GM20000 (cell line): ENCODE data around the gene SLC2A4.
A peak's percentile ranks its signal among the peaks of the same experiment; 100 is the strongest.

Experiments used
- DNase-seq: peaks from one replicate; pipeline ENCODE4 v3.0.0; 2012; ENCODE audit warnings: low spot score
- CTCF ChIP-seq: IDR thresholded peaks from 2 replicates; pipeline ENCODE4 v1.5.1; 2012; ENCODE audit warnings: mild to moderate bottlenecking, control low read depth; ENCODE audit errors: extremely low read depth, missing control alignments

The SLC2A4 gene

GRCh38 chr17:7292194-7292593, 10.7 kb downstream of the SLC2A4 start:
- no peak for TF ChIP-seq CTCF
- no peak for DNase-seq

GRCh38 chr17:7292729-7293128, 11.2 kb downstream of the SLC2A4 start:
- peak; percentile 21 for DNase-seq
- no peak for TF ChIP-seq CTCF

- DNase-seq = peak; percentile 28
Measured at GRCh38 chr17:7293159-7293558, 11.6 kb downstream of the SLC2A4 start.

GRCh38 chr17:7293816-7294613, 12.5 kb downstream of the SLC2A4 start:
- peak; percentile 42 for DNase-seq
- no peak for TF ChIP-seq CTCF

More at GRCh38 chr17:7293159-7293558, 11.6 kb downstream of the SLC2A4 start:
- TF ChIP-seq CTCF = no peak

- no peak for TF ChIP-seq CTCF
- peak; percentile 92 for DNase-seq
Measured at GRCh38 chr17:7294614-7295153, 13.2 kb downstream of the SLC2A4 start, which contains the start of gene YBX2. YBX2 (minus strand) TSS chr17:7294639; CDS start chr17:7294500, 139 bp downstream.

GRCh38 chr17:7295230-7296180, 14.0 kb downstream of the SLC2A4 start:
- no peak for TF ChIP-seq CTCF
- DNase-seq = peak; percentile 34
